GM18868 (cell line): ENCODE measurements around the gene HOXA10.

Experiments used
- ATAC-seq: cut with Tn5 transposase; IDR thresholded peaks from one replicate; pipeline ENCODE4 v1.9.1; 2021; ENCODE audit warnings: mild to moderate bottlenecking, moderate library complexity; ENCODE audit not compliant: unreplicated experiment

HOXA10 gene

GRCh38 chr7:27191833-27192545 lies 17.9 kb upstream of the HOXA10 start:
- ATAC-seq = no peak

- ATAC-seq = no peak
Observed at GRCh38 chr7:27191161-27191731, 17.1 kb upstream of the HOXA10 start.

DNA sequence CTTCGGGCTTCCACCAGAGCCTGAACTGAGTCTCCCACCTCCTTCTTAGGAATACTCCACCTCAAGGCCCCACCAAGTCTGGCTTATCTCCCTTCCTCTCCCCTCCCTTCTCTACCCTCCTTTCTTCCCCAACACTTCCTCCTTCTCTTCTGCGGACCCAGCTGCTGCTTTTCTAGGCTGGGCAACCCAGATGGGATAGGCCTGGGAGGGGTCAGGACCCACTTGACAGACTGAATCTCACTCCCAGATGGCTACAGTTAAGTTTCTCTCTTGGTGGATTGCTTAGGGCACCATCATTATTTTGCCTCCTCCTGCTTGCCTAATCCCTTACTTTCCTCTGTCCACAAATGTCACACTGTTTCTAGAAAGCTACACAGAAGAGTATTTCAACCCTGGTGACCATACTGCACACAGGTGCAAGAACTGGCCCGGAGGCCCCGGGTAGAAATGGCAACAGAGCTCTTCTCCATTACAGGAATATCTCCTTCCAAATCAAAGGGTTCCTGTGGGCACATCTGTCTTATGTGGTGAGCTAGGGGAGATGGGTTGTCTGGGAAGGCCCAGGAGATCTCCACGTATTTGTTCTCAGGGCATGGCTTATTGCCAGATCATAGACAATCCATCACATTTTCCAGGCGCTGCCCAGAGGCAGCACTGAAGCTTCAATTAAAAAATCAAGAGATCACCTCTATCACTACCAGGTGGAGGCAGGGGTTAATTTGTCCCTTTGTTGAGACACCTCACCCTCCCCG lies 16.1 kb upstream of the HOXA10 start:
- ATAC-seq = no peak

DNA sequence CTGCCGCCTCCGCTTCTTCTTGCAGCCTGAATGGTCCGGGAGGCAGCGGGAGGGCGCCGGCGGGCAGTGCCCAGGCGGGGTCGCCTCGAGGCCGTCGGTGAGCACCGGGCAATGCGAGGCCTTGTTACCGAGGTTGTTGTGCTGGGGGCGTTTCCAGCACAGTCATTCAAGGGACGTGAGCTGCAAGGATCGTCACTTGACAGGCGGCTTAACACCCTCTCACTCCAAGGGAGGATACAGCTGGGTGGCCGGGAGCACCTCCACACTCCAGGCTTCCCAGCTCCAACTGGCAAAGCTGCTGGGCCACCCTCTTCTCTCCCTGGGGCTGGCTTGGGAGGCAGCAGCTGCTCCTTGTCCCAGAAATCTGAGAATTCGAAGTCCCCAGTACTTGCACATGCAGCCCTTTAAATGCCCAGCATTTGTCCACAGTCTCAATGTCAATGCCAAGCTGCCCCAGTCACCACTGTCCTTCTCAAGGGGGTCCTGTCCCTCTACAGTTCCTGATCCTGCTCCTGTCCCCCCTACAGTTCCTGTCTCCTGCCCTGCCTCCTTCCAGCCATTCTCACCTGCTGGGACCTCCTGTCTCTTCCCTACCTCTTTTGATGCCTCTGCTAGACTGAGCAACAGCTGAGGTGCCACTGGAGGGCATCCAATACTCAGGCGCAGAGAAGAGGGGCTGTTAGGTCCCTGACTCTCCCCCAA lies 15.3 kb upstream of the HOXA10 start:
- no peak for ATAC-seq

DNA sequence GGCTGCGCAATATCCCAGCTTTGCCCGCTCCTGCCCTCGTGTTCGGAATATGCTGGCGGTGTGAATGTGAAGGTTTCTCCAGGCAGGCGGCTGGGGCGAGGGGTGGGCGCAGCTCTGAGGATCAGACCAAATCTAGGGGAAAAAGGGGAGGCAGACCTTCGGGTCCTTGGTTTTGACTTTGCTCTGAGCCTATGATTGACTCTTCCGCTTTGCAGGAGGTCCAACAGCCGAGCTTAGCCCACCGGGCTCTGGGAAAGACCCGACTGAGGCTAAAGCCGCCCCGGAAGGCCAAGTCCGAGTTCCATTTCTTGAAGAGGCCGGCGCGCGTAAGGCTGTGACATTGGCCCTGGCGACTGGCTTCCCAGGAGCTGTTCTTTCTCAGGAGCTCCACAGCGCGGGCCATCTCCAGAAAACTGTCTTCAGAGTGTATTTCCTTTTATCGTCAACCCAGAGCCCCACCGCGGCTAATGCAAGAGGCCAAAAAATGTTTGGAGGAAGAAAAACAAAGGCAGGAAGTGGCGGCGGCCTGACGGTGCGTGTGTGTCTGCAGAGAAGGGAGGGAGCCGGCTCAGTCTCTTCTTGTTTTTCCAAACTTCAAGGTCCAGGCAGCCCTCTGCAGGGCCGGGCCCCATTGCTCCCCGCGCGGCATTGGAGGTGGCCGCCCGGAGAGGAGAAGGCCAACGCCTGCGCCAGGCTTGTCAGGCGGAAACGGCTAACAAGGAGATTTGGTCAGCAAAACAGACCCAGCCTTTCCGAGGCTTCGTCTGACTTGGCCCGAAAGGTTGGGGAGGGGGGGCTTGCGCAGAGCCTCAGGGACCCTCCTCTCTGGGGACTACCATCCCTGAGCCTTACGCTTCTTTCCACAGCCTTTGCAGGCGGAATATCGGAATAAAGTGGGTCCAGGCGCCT lies 14.5 kb upstream of the HOXA10 start:
- no peak for ATAC-seq

- ATAC-seq = no peak
Observed at GRCh38 chr7:27187475-27188385, 13.6 kb upstream of the HOXA10 start.

DNA sequence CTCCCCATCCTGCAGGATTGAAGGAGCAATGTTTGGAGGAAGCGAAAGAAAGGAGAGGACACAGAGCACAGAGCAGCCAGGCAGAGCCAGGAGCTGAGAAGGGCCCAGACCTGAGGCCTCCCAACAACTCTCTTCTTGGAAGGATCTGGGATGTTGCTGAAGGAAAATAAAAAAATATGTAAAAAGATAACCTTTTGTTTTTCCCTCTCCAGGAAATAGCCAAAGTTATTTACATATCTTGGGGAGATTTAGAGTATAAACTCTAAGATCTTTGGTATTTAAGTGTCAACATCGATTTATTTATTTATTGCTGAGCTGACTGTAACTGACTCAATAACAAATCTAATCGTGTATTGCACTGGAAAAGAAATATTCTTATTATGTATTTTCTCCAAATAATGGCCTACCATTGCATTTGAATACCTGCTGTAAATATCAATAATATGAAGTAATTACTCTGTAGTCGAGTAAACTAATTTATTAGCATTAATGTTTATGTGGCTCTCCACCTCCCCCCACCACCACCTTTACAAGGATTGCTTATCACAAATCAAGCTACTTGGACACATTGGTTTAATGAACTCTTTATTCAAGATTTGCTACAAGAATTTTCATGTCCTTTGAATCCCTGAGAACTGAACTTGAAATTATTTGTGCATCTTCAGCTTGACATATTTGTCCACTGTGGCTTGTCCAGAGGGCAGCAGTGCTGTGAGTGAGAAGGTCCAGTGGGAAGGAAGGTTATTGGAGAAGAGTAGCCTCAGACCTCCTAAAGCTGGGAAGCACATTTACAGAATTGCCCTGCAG lies 12.8 kb upstream of the HOXA10 start:
- no peak for ATAC-seq

GRCh38 chr7:27185854-27186667 lies 11.9 kb upstream of the HOXA10 start:
- no peak for ATAC-seq

GRCh38 chr7:27185013-27185853 lies 11.1 kb upstream of the HOXA10 start, which contains the start of gene HOXA11:
Gene HOXA11, minus strand, starts transcription at chr7:27185232. Its CDS starts 88 bp downstream, at chr7:27185144.
- ATAC-seq = no peak

GRCh38 chr7:27184337-27185012 lies 10.4 kb upstream of the HOXA10 start:
- ATAC-seq = no peak

GRCh38 chr7:27183682-27184336 lies 9.7 kb upstream of the HOXA10 start:
- no peak for ATAC-seq

DNA sequence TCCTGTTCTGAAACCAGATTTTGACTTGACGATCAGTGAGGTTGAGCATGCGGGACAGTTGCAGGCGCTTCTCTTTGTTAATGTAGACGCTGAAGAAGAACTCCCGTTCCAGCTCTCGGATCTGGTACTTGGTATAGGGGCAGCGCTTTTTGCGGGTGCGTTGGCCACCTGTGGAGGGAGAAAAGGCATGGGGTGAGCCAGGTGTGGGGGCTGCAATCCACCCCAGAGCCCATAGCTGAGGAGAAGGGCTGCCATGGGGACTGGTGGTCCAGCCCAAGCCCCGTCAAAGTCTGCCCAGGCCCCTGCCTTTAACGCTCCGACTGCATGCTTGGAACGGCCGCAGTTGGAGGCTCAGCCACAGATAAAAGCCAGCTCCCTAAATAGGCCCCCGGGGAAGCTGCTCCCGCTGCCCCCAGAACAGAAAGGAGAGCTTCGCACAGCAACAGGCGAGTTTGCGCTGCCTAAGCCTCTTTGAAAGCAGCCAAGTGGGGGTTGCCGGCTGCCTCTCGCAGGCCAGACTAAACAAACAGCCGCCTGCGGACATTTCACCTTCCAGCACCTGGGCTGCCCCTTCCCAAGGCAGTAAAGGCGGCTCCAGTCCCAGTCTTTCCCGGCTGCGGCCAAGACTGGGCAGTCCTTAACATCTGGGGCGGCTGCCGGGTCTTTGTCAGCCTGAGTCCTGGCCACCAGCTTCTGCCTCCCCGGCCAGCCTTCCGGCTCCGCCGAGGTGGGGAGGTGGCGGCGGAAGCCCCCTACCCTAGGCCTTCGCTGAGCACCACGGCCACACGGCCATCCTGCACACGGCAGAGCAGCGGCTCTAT lies 9.0 kb upstream of the HOXA10 start:
- no peak for ATAC-seq

GRCh38 chr7:27182285-27182841 lies 8.2 kb upstream of the HOXA10 start:
- no peak for ATAC-seq

DNA sequence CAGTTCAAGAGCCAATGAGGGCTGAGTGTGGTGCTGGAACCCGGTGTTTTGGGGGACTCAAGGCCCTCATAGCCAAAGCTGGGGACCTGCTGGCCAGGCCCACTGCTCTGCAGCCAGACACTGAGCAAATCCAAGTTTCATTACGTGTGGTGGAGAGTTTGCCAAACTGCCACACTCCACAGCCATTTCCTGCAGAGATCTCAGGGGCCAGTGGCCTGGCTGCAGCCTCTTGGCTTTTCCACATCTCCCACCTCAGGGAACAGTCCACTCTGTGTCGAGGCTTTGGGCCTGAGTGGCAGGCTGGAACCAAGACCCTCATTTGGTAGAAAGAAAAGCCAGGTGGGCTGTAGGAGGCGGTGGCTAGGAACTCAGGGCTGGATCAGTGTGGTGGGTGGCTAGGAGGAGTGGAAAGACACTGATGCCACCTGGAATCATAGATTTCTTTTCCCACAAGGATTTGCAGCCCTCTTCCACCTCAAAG lies 7.7 kb upstream of the HOXA10 start:
- ATAC-seq = no peak
